Dermis blood vessel endothelial cell (primary cell): ENCODE results near the gene MCTP1. TPM values are rescaled to one million over a fixed set of nuclear protein-coding genes. Genes with fewer than 3 reads are reported as not detected.
A peak's percentile ranks its signal among the peaks of the same experiment; 100 is the strongest.

Experiments used
- DNase-seq: peaks from one replicate; pipeline ENCODE4 v3.0.0; 2010
- total RNA-seq: library from RNA; depleted of rRNA; stranded (reverse); fragments of >200 nt; gene quantifications from 2 replicates; pipeline ENCODE4 v1.2.3, GENCODE V29; 2014

Gene MCTP1
- total RNA-seq, 1 donor from 2014 or later: 255 TPM

GRCh38 chr5:94750681-94751080 lies 534.2 kb downstream of the MCTP1 start:
- no peak for DNase-seq

DNA sequence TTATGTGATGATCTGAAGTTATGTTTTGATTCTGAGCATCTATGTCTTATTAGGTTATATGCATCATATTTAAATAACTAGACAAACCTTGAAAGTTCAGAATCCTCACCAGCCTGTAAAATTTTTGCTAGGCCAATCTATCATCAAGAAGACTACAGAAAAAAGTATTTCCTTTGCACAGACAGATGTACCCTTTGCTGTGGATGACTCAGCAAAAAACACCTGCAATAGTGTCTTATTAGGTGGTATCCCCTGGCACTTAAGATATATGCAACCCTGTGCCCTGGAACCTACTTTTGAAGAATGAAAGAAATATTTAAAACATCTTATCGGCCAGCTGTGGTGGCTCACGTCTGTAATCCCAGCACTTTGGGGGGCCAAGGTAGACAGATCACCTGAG lies 535.9 kb downstream of the MCTP1 start:
- DNase-seq: no peak

DNA sequence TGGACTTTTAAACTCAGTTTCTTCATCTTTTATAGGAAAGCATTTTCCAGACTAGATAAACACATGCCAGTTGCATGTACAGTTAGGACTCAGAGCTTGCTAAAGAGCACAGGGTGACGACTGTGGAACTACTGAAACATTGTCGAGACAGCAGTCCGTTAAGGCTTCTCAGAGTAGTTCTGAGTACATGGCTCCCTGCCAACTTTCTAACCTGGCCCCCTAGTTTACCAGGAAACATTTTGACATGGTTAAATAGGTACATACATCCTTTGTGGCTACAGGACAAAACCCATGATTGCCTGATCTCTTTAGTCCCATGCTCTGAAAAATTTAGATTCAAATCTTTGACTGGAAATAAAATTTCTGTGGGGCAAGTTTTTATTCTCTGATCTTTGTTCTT lies 536.7 kb downstream of the MCTP1 start:
- no peak for DNase-seq

GRCh38 chr5:94747371-94747770 lies 537.5 kb downstream of the MCTP1 start:
- DNase-seq: no peak

GRCh38 chr5:94746731-94747124 lies 538.2 kb downstream of the MCTP1 start:
- peak; percentile 41 for DNase-seq

- DNase-seq: peak; percentile 82
These were observed 538.8 kb downstream of the MCTP1 start for GRCh38 chr5:94745786-94746730.

- DNase-seq: no peak
These were observed 540.0 kb downstream of the MCTP1 start for GRCh38 chr5:94744906-94745305.

- DNase-seq: no peak
These were observed 542.0 kb downstream of the MCTP1 start for GRCh38 chr5:94742852-94743251.

GRCh38 chr5:94740286-94740685 lies 544.6 kb downstream of the MCTP1 start:
- DNase-seq: no peak

DNA sequence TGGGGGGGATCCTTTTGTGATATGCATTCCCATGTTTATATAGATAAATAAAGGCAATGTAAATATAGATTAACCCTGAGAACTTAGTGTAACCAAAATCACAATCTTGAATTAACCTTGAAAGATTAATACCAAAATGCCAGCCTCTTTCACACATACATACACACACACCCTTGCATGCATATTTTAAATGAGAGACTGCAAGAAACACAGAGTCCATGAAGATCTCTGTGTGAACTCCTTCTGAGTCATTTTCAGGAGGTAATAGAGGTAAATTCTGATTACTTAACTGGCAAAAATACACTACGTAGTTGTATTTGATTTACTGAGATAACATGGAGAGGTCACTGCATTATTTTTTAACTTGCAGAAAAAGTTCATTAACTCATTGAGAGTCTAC lies 548.4 kb downstream of the MCTP1 start:
- no peak for DNase-seq

- DNase-seq: no peak
These were observed 553.4 kb downstream of the MCTP1 start for GRCh38 chr5:94731471-94731870.

GRCh38 chr5:94725142-94725541 lies 559.8 kb downstream of the MCTP1 start:
- DNase-seq: no peak

GRCh38 chr5:94715768-94716167 lies 569.1 kb downstream of the MCTP1 start:
- DNase-seq: no peak

DNA sequence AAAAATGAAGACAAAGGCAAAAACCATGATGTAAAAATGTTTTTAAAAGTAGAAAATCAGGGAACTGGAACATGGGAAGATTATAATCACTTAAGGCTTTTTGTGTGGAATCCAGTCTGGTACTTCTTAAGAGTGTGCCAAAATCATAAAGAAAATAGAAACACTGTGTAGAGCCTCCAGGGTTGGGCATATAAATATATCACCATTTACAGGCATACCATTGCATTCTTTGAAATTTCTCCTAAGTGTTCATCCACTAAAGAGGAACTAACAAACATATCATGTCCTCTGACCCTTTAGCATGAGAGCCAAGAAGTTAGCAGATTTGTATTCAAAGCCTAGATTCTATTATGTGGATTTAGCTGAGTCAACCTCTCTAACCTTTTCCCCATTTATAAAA lies 573.1 kb downstream of the MCTP1 start:
- DNase-seq: no peak

- DNase-seq: no peak
These were observed 575.6 kb downstream of the MCTP1 start for GRCh38 chr5:94709277-94709676.

- no peak for DNase-seq
These were observed 577.5 kb downstream of the MCTP1 start for GRCh38 chr5:94707359-94707758.

DNA sequence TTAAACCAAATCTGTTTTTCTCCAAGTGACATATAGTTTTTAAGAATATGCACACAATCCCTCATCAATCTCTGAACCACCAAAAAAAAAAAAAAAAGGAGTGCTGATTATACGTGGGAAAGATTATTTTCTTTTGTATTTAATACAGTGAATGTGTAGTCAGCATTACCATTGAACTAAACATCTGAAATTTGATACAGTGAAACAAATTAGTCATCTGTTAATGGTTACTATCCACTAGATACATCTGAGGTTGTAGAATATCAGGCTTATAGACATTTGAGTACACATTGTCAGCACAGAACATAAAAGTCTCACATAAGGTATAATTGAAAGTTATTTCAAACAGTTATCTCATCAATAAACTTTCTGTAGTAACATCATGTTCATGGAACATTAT lies 579.5 kb downstream of the MCTP1 start:
- no peak for DNase-seq

DNA sequence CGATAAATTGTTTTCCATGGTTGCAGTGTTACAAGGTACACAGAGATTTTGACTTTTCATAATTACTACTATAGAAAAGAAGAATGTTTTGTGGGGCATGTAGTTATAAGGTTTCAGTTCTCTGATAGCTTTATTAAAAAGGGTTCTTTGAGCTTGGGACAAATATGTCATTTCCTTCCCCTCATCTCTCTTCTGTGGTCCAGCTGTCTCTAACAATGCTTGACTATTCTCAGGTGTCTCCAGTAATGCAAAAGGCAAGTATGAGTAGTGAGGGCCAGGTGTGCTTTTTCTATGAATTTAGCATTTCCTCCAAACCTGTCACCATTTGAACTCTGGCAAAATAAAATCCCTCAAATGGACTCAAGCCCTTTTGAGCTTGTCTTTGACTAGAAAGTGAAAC lies 582.2 kb downstream of the MCTP1 start:
- DNase-seq: no peak

- DNase-seq: peak; percentile 41
These were observed 584.3 kb downstream of the MCTP1 start for GRCh38 chr5:94700592-94700991.

- no peak for DNase-seq
These were observed 585.3 kb downstream of the MCTP1 start for GRCh38 chr5:94699562-94699961.

- DNase-seq: no peak
These were observed 586.7 kb downstream of the MCTP1 start for GRCh38 chr5:94698197-94698596.

- DNase-seq: no peak
These were observed 590.2 kb downstream of the MCTP1 start for GRCh38 chr5:94694671-94695070.

GRCh38 chr5:94693845-94694370 lies 591.0 kb downstream of the MCTP1 start:
- no peak for DNase-seq

- DNase-seq: peak; percentile 63
These were observed 591.7 kb downstream of the MCTP1 start for GRCh38 chr5:94693043-94693822.
